DOHH2 (cell line): Measurements from ENCODE around the gene F2RL3.

Experiments
- H3F3A ChIP-seq: fragments of 200-600 bp; sonication (generic), shearing (Covaris generic); 2 replicates; pipeline ENCODE4 v1.6.0; 2016; ENCODE audit warnings: antibody characterized with exemption, mild to moderate bottlenecking; ENCODE audit not compliant: control insufficient read depth, insufficient read depth
- H3K27ac ChIP-seq: fragments of 200-600 bp; sonication (generic); 2 replicates; pipeline ENCODE4 v1.5.1; 2014; ENCODE audit warnings: low read depth, mild to moderate bottlenecking, low read length, moderate library complexity
- H3K27me3 ChIP-seq: fragments of 200-600 bp; sonication (generic); 2 replicates; pipeline ENCODE4 v1.6.1; 2014; ENCODE audit warnings: mild to moderate bottlenecking, low read length, mixed read lengths; ENCODE audit not compliant: control insufficient read depth
- H3K36me3 ChIP-seq: fragments of 200-600 bp; sonication (generic); 2 replicates; pipeline ENCODE4 v1.6.1; 2014; ENCODE audit warnings: mild to moderate bottlenecking, low read length, moderate library complexity, mixed read lengths; ENCODE audit not compliant: control insufficient read depth
- H3K4me1 ChIP-seq: fragments of 200-600 bp; sonication (generic); 2 replicates; pipeline ENCODE4 v1.6.1; 2014; ENCODE audit warnings: mild to moderate bottlenecking, low read length, mixed read lengths; ENCODE audit not compliant: control insufficient read depth
- H3K4me2 ChIP-seq: fragments of 200-600 bp; sonication (generic); 2 replicates; pipeline ENCODE4 v1.6.0; 2014; ENCODE audit warnings: mild to moderate bottlenecking, low read length, moderate library complexity
- H3K4me3 ChIP-seq: fragments of 200-600 bp; sonication (generic); 2 replicates; pipeline ENCODE4 v1.5.1; 2014; ENCODE audit warnings: mild to moderate bottlenecking, low read length, mixed read lengths
- H3K79me2 ChIP-seq: fragments of 200-600 bp; sonication (generic); 2 replicates; pipeline ENCODE4 v1.6.1; 2014; ENCODE audit warnings: mild to moderate bottlenecking, low read length, mixed read lengths; ENCODE audit not compliant: control insufficient read depth
- H3K9me2 ChIP-seq: fragments of 200-600 bp; sonication (generic); replicated peaks from 2 replicates; pipeline ENCODE4 v1.6.1; 2014; ENCODE audit warnings: mild to moderate bottlenecking, low read length, mixed read lengths; ENCODE audit not compliant: control insufficient read depth
- H3K9me3 ChIP-seq: fragments of 200-600 bp; sonication (generic); 2 replicates; pipeline ENCODE4 v1.6.1; 2014; ENCODE audit warnings: antibody characterized with exemption, low read length, mixed read lengths; ENCODE audit not compliant: control insufficient read depth, insufficient read depth
- H4K20me1 ChIP-seq: fragments of 200-600 bp; sonication (generic); 2 replicates; pipeline ENCODE4 v1.6.0; 2014; ENCODE audit warnings: low read depth, mild to moderate bottlenecking, antibody characterized with exemption, low read length, moderate library complexity; ENCODE audit not compliant: control insufficient read depth, insufficient read depth
- EZH2phosphoT487 ChIP-seq: fragments of 200-600 bp; sonication (generic); IDR thresholded peaks from 2 replicates; pipeline ENCODE4 v1.6.1; 2017; ENCODE audit warnings: borderline replicate concordance, mild to moderate bottlenecking, antibody characterized with exemption, low read length, moderate library complexity, mixed read lengths
- TF ChIP-seq, protein P1 (sequence below): fragments of 200-600 bp; sonication (generic); IDR thresholded peaks from one replicate; pipeline ENCODE4 v1.5.1; 2014; ENCODE audit warnings: antibody characterized with exemption, mild to moderate bottlenecking, low read depth, low read length; ENCODE audit not compliant: poor library complexity, severe bottlenecking

The F2RL3 gene

DNA sequence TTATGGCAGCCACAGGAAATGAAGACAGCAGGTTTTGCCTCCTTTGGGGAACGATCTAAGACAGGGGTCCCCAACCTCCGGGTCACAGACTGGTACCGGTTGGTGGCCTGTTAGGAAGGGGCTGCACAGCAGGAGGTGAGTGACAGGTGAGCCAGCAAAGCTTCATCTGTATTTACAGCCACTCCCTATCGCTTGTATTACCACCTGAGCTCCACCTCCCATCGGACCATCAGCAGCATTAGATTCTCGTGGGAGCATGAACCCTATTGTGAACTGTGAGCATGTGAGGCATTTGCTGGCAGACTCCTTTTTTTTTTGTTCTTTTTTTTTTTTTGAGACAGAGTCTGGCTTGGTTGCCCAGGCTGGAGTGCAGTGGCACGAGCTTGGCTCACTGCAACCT, 22.2 kb downstream of the F2RL3 start:
- Histone ChIP-seq H3K27me3 (peaks cover 14% of the 10 kb centered on the region), H3K9me2 (no peaks in the 10 kb centered on the region), H4K20me1 (no peaks in the 10 kb centered on the region), H3K4me2 (no peak overlapping the region), H3K9me3 (peaks cover 17% of the 10 kb centered on the region), H3K4me3 (no peak overlapping the region), H3K27ac (no peak overlapping the region), H3K4me1 (no peaks in the 10 kb centered on the region), H3F3A (no peaks in the 10 kb centered on the region), H3K36me3 (no peaks in the 10 kb centered on the region), H3K79me2 (no peaks in the 10 kb centered on the region)
- no peak for TF ChIP-seq EZH2phosphoT487

DNA sequence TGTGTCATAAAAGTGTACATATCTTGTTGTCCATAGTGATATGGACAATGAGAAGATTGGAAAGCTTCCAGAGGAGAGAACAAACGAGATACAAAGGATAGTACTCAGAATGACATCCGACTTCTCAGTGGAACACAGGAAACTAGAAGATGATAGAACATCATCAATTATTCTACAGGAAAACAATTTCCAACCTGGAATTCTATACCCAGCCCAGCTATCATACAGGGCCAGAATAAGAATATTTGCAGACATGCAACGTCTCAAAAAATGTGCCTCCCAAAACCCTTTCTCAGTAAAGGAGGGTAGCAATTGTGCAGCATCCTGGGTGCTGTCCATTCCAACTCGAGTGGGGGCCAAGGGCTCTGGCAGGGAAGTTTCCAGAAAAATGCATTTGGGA, 24.0 kb downstream of the F2RL3 start:
- Histone ChIP-seq H3K36me3 (no peaks in the 10 kb centered on the region), H3K4me3 (no peak overlapping the region), H3K79me2 (no peaks in the 10 kb centered on the region), H3K4me2 (no peak overlapping the region), H3K27me3 (peaks cover 14% of the 10 kb centered on the region), H3F3A (no peaks in the 10 kb centered on the region), H4K20me1 (no peaks in the 10 kb centered on the region), H3K9me2 (no peaks in the 10 kb centered on the region), H3K27ac (no peak overlapping the region), H3K9me3 (peaks cover 17% of the 10 kb centered on the region), H3K4me1 (no peaks in the 10 kb centered on the region)
- no peak for TF ChIP-seq EZH2phosphoT487
- TF ChIP-seq, protein P1, sequence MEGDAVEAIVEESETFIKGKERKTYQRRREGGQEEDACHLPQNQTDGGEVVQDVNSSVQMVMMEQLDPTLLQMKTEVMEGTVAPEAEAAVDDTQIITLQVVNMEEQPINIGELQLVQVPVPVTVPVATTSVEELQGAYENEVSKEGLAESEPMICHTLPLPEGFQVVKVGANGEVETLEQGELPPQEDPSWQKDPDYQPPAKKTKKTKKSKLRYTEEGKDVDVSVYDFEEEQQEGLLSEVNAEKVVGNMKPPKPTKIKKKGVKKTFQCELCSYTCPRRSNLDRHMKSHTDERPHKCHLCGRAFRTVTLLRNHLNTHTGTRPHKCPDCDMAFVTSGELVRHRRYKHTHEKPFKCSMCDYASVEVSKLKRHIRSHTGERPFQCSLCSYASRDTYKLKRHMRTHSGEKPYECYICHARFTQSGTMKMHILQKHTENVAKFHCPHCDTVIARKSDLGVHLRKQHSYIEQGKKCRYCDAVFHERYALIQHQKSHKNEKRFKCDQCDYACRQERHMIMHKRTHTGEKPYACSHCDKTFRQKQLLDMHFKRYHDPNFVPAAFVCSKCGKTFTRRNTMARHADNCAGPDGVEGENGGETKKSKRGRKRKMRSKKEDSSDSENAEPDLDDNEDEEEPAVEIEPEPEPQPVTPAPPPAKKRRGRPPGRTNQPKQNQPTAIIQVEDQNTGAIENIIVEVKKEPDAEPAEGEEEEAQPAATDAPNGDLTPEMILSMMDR = no peak

DNA sequence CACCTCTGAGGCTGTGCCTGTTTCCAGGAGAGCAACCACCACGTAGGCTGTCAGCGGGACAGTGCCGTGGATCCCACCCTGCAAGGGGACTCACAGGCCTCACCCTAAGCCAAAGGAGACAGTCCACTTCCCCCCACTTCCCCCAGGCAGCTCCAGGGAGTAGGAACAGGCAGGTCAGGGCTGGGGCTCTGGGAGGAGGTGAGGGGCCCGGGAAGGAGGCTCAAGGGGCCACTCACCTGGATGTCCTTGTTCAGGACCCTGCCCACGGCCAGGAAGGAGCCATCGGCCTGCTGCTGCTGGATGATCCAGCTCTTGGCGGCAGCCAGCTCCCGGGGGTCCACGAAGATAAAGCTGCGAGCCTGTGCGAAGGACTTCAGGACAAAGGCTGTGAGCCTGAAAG, 25.6 kb downstream of the F2RL3 start:
- no peak overlapping the region for H3K27ac ChIP-seq
- peaks cover 11% of the 10 kb centered on the region for H3K27me3 ChIP-seq
- H3K36me3 ChIP-seq = no peaks in the 10 kb centered on the region
- H3K4me3 ChIP-seq = no peak overlapping the region
- no peaks in the 10 kb centered on the region for H3F3A ChIP-seq
- H4K20me1 ChIP-seq = no peaks in the 10 kb centered on the region
- peaks cover 17% of the 10 kb centered on the region for H3K9me3 ChIP-seq
- no peaks in the 10 kb centered on the region for H3K79me2 ChIP-seq
- H3K9me2 ChIP-seq = no peaks in the 10 kb centered on the region
- H3K4me2 ChIP-seq = no peak overlapping the region
- H3K4me1 ChIP-seq = no peaks in the 10 kb centered on the region
- no peak for TF ChIP-seq EZH2phosphoT487

DNA sequence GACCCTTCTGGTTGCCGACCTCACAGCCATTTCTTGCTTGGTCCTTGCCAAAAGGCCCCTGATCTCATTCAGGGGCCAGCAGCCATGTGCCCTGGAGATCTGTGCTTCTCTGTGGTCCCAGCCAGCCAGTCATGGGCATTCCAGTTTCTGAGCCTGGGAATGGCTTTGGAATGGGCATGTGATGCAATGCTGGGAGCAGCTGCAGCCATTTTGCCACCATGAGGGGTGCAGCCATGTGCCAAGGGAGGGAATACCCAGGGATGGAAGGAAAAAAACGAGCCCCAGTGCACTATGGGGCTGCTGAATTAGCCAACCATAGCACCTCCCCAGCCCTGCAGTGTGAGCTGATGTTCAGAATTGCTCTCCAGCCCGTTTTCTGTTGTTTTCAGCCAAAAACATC, 26.3 kb downstream of the F2RL3 start:
- Histone ChIP-seq H3K4me3 (no peak overlapping the region), H3K27ac (no peak overlapping the region), H3K36me3 (no peaks in the 10 kb centered on the region), H4K20me1 (no peaks in the 10 kb centered on the region), H3K27me3 (peaks cover 11% of the 10 kb centered on the region), H3K4me2 (no peak overlapping the region), H3K79me2 (no peaks in the 10 kb centered on the region), H3K4me1 (no peaks in the 10 kb centered on the region), H3F3A (no peaks in the 10 kb centered on the region), H3K9me3 (peaks cover 21% of the 10 kb centered on the region), H3K9me2 (no peaks in the 10 kb centered on the region)
- TF ChIP-seq, protein P1 = no peak
- no peak for TF ChIP-seq EZH2phosphoT487
